Astrocyte (in vitro differentiated cells and primary cell): ENCODE data around the gene CCNH. TPM values are rescaled to one million over a fixed set of nuclear protein-coding genes. Genes with fewer than 3 reads are reported as not detected.

Source experiments
- DNase-seq: peaks from one replicate; pipeline ENCODE4 v3.0.0-alpha.2; 2010; ENCODE audit warnings: low read depth
- FAIRE-seq: peaks from 2 replicates; lab custom pipeline; 2011; peaks lifted over from hg19 to GRCh38; lab: Jason Lieb, UNC
- H2AFZ ChIP-seq: 2 replicates; pipeline ENCODE4 v1.6.0; 2012; ENCODE audit warnings: low read depth, low read length, inconsistent platforms
- H3K27ac ChIP-seq: 2 replicates; pipeline ENCODE4 v1.5.1; 2011; ENCODE audit warnings: low read depth, low read length, inconsistent platforms
- H3K27me3 ChIP-seq: 2 replicates; pipeline ENCODE4 v1.6.0; 2011; ENCODE audit warnings: low read length, inconsistent platforms; ENCODE audit not compliant: insufficient read depth
- H3K36me3 ChIP-seq: 2 replicates; pipeline ENCODE4 v1.5.1; 2011; ENCODE audit warnings: low read length, inconsistent platforms; ENCODE audit not compliant: insufficient read depth
- H3K4me1 ChIP-seq: 2 replicates; pipeline ENCODE4 v1.5.1; 2011; ENCODE audit warnings: low read length, inconsistent platforms; ENCODE audit not compliant: insufficient read depth
- H3K4me2 ChIP-seq: 2 replicates; pipeline ENCODE4 v1.6.0; 2012; ENCODE audit warnings: low read length, inconsistent platforms
- H3K4me3 ChIP-seq: 2 replicates; pipeline ENCODE4 v1.5.1; 2011; ENCODE audit warnings: low read depth, mild to moderate bottlenecking, low read length, inconsistent platforms; ENCODE audit not compliant: insufficient read depth
- H3K79me2 ChIP-seq: 2 replicates; pipeline ENCODE4 v1.6.0; 2012; ENCODE audit warnings: mild to moderate bottlenecking, low read length, inconsistent platforms; ENCODE audit not compliant: insufficient read depth
- H3K9ac ChIP-seq: 2 replicates; pipeline ENCODE4 v1.6.0; 2012; ENCODE audit warnings: mild to moderate bottlenecking, low read length, inconsistent platforms
- H3K9me3 ChIP-seq: 2 replicates; pipeline ENCODE4 v1.5.1; 2012; ENCODE audit warnings: low read depth, mild to moderate bottlenecking, low read length, inconsistent platforms; ENCODE audit not compliant: insufficient read depth
- H4K20me1 ChIP-seq: 2 replicates; pipeline ENCODE4 v1.6.0; 2012; ENCODE audit warnings: low read length, inconsistent platforms; ENCODE audit not compliant: insufficient read depth
- H3K27ac Mint-ChIP-seq: one replicate; pipeline ENCODE4 v1.8.0; 2021; ENCODE audit warnings: mild to moderate bottlenecking, mixed read lengths; ENCODE audit not compliant: unreplicated experiment
- H3K27me3 Mint-ChIP-seq: one replicate; pipeline ENCODE4 v1.8.0; 2021; ENCODE audit warnings: low read depth, mixed read lengths; ENCODE audit not compliant: unreplicated experiment
- H3K36me3 Mint-ChIP-seq: one replicate; pipeline ENCODE4 v1.8.0; 2021; ENCODE audit warnings: low read depth, mixed read lengths; ENCODE audit not compliant: unreplicated experiment
- H3K4me1 Mint-ChIP-seq: one replicate; pipeline ENCODE4 v1.8.0; 2021; ENCODE audit warnings: low read depth, mixed read lengths; ENCODE audit not compliant: unreplicated experiment
- H3K4me3 Mint-ChIP-seq: one replicate; pipeline ENCODE4 v1.8.0; 2021; ENCODE audit warnings: mild to moderate bottlenecking, moderate library complexity, mixed read lengths; ENCODE audit not compliant: unreplicated experiment
- H3K9me3 Mint-ChIP-seq: one replicate; pipeline ENCODE4 v1.8.0; 2021; ENCODE audit warnings: mild to moderate bottlenecking, mixed read lengths; ENCODE audit not compliant: unreplicated experiment
- CTCF ChIP-seq: IDR thresholded peaks from 2 replicates; pipeline ENCODE4 v1.5.1; 2011; ENCODE audit warnings: low read depth, mild to moderate bottlenecking, inconsistent platforms, low read length, moderate library complexity; ENCODE audit not compliant: insufficient read depth
- EZH2 ChIP-seq: IDR thresholded peaks from 2 replicates; pipeline ENCODE4 v1.6.1; 2012; ENCODE audit warnings: mild to moderate bottlenecking, low read length, inconsistent platforms; ENCODE audit not compliant: insufficient read depth
- total RNA-seq: library from RNA; stranded (reverse); gene quantifications from 2 replicates; pipeline ENCODE4 v1.2.1, GENCODE V29; 2021

Gene CCNH
- total RNA-seq, 1 donor from 2014 or later: 30.5 TPM

GRCh38 chr5:87423755-87424154, 11.0 kb upstream of the CCNH start:
- no peak overlapping the region for H3K4me3 Mint-ChIP-seq
- Histone ChIP-seq H3K4me2 (no peak overlapping the region), H3K4me3 (no peak overlapping the region), H3K4me1 (no peaks in the 10 kb centered on the region), H3K9me3 (no peaks in the 10 kb centered on the region), H3K9ac (no peak overlapping the region), H3K27ac (no peak overlapping the region), H2AFZ (no peak overlapping the region), H3K79me2 (no peaks in the 10 kb centered on the region), H3K36me3 (no peaks in the 10 kb centered on the region), H3K27me3 (no peaks in the 10 kb centered on the region), H4K20me1 (no peaks in the 10 kb centered on the region)
- peaks cover 2% of the 10 kb centered on the region for H3K9me3 Mint-ChIP-seq
- DNase-seq: no peak
- peaks cover 4% of the 10 kb centered on the region for H3K4me1 Mint-ChIP-seq
- no peak for FAIRE-seq
- TF ChIP-seq CTCF (no peak), EZH2 (no peak)
- no peaks in the 10 kb centered on the region for H3K27me3 Mint-ChIP-seq
- no peak overlapping the region for H3K27ac Mint-ChIP-seq
- no peaks in the 10 kb centered on the region for H3K36me3 Mint-ChIP-seq

DNA sequence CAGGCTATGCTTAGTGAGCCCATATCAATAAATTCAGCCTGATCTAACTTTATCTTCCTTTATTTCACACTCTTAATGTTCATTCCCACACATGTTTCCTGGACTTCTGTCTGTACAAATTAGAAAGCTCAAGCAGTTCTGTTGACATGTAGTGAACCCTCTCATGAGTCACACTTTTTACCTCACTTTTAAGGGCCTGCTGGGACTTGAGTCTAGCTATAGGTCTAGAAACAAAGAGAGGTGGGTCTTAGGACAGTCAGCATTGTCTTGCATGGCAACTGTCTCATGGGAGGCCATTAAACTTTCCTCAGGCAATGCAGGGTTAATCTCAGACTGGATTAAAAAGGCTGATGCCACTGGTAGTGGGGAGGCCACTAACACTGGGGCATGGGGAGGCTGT, 8.6 kb upstream of the CCNH start:
- no peaks in the 10 kb centered on the region for H3K4me1 ChIP-seq
- no peak overlapping the region for H3K9ac ChIP-seq
- no peak for DNase-seq
- H2AFZ ChIP-seq: no peak overlapping the region
- H4K20me1 ChIP-seq: no peaks in the 10 kb centered on the region
- no peak for FAIRE-seq
- no peaks in the 10 kb centered on the region for H3K27me3 Mint-ChIP-seq
- H3K36me3 ChIP-seq: no peaks in the 10 kb centered on the region
- H3K27ac Mint-ChIP-seq: no peak overlapping the region
- H3K79me2 ChIP-seq: no peaks in the 10 kb centered on the region
- TF ChIP-seq EZH2: no peak
- TF ChIP-seq CTCF: no peak
- H3K9me3 ChIP-seq: no peaks in the 10 kb centered on the region
- H3K9me3 Mint-ChIP-seq: peaks cover 2% of the 10 kb centered on the region
- H3K4me2 ChIP-seq: no peak overlapping the region
- no peaks in the 10 kb centered on the region for H3K27me3 ChIP-seq
- no peak overlapping the region for H3K27ac ChIP-seq
- no peak overlapping the region for H3K4me3 Mint-ChIP-seq
- H3K4me1 Mint-ChIP-seq: peaks cover 4% of the 10 kb centered on the region
- no peaks in the 10 kb centered on the region for H3K36me3 Mint-ChIP-seq
- no peak overlapping the region for H3K4me3 ChIP-seq

- TF ChIP-seq CTCF (no peak), EZH2 (no peak)
- Mint-ChIP-seq H3K27ac (no peak overlapping the region), H3K9me3 (peaks cover 2% of the 10 kb centered on the region), H3K27me3 (no peaks in the 10 kb centered on the region), H3K36me3 (no peaks in the 10 kb centered on the region), H3K4me3 (no peak overlapping the region), H3K4me1 (peaks cover 4% of the 10 kb centered on the region)
- Histone ChIP-seq H3K36me3 (no peaks in the 10 kb centered on the region), H3K4me2 (no peak overlapping the region), H3K4me3 (no peak overlapping the region), H3K27me3 (no peaks in the 10 kb centered on the region), H3K4me1 (no peaks in the 10 kb centered on the region), H3K9ac (no peak overlapping the region), H4K20me1 (no peaks in the 10 kb centered on the region), H2AFZ (no peak overlapping the region), H3K27ac (no peak overlapping the region), H3K79me2 (no peaks in the 10 kb centered on the region), H3K9me3 (no peaks in the 10 kb centered on the region)
- FAIRE-seq (no peak), DNase-seq (no peak)
Observed at GRCh38 chr5:87418506-87418905, 5.8 kb upstream of the CCNH start.
